H1 (cell line): ENCODE measurements around the gene ADGRG2.

Experiments
- CHD2 ChIP-seq: IDR thresholded peaks from 2 replicates; pipeline ENCODE4 v1.6.1; 2012; ENCODE audit warnings: low read length, improper control_type of control experiment
- JUN ChIP-seq: IDR thresholded peaks from 2 replicates; pipeline ENCODE4 v1.6.1; 2011; ENCODE audit warnings: low read depth, mild to moderate bottlenecking, improper control_type of control experiment, low read length

- TF ChIP-seq CHD2 (no peak), JUN (no peak)
Measured at GRCh38 chrX:19057856-19058255, 64.4 kb downstream of the ADGRG2 start.
